GM23248 (cell line): Measurements from ENCODE around the gene DIP2A. TPM values are rescaled to one million over a fixed set of nuclear protein-coding genes. Genes with fewer than 3 reads are reported as not detected.

Source experiments
- DNase-seq: peaks from one replicate; pipeline ENCODE4 v3.0.0-alpha.2; 2015
- H2AFZ ChIP-seq: fragments of 200-600 bp; sonication (generic); 2 replicates; pipeline ENCODE4 v1.6.1; 2016; ENCODE audit warnings: antibody characterized with exemption
- H3F3A ChIP-seq: fragments of 200-600 bp; sonication (generic); 2 replicates; pipeline ENCODE4 v1.6.1; 2016; ENCODE audit warnings: mild to moderate bottlenecking, antibody characterized with exemption, mixed run types; ENCODE audit not compliant: insufficient read depth
- H3K27ac ChIP-seq: fragments of 200-600 bp; sonication (generic); 2 replicates; pipeline ENCODE4 v1.5.1; 2016; ENCODE audit warnings: mild to moderate bottlenecking
- H3K27me3 ChIP-seq: fragments of 200-600 bp; sonication (generic); replicated peaks from 2 replicates; pipeline ENCODE4 v1.6.1; 2016; ENCODE audit warnings: mild to moderate bottlenecking; ENCODE audit not compliant: insufficient read depth
- H3K36me3 ChIP-seq: fragments of 200-600 bp; sonication (generic); 2 replicates; pipeline ENCODE4 v1.6.1; 2016; ENCODE audit warnings: low read depth, mild to moderate bottlenecking
- H3K4me1 ChIP-seq: fragments of 200-600 bp; sonication (generic); 2 replicates; pipeline ENCODE4 v1.6.1; 2016; ENCODE audit warnings: mild to moderate bottlenecking; ENCODE audit not compliant: insufficient read depth
- H3K4me2 ChIP-seq: fragments of 200-600 bp; sonication (generic); one replicate; pipeline ENCODE4 v1.6.1; 2016; ENCODE audit warnings: mild to moderate bottlenecking; ENCODE audit not compliant: unreplicated experiment
- H3K4me3 ChIP-seq: fragments of 200-600 bp; sonication (generic); 2 replicates; pipeline ENCODE4 v1.5.1; 2016; ENCODE audit warnings: mild to moderate bottlenecking
- H3K79me2 ChIP-seq: fragments of 200-600 bp; sonication (generic); 2 replicates; pipeline ENCODE4 v1.6.1; 2016; ENCODE audit warnings: mild to moderate bottlenecking; ENCODE audit not compliant: insufficient read depth
- H3K9ac ChIP-seq: fragments of 200-600 bp; sonication (generic); 2 replicates; pipeline ENCODE4 v1.6.1; 2016; ENCODE audit warnings: mild to moderate bottlenecking
- H3K9me2 ChIP-seq: fragments of 200-600 bp; sonication (generic); 2 replicates; pipeline ENCODE4 v1.6.1; 2016; ENCODE audit warnings: mixed run types, mild to moderate bottlenecking, moderate library complexity; ENCODE audit not compliant: insufficient read depth
- H3K9me3 ChIP-seq: fragments of 200-600 bp; sonication (generic); one replicate; pipeline ENCODE4 v1.6.1; 2017; ENCODE audit warnings: low read depth
- H4K20me1 ChIP-seq: fragments of 200-600 bp; sonication (generic); 2 replicates; pipeline ENCODE4 v1.6.0; 2016; ENCODE audit not compliant: insufficient read depth
- EZH2 ChIP-seq: fragments of 200-600 bp; sonication (generic); IDR thresholded peaks from 2 replicates; pipeline ENCODE4 v1.6.1; 2018; ENCODE audit warnings: antibody characterized with exemption, mild to moderate bottlenecking; ENCODE audit not compliant: insufficient read depth, poor library complexity, severe bottlenecking
- EZH2phosphoT487 ChIP-seq: fragments of 200-600 bp; sonication (generic); IDR thresholded peaks from 2 replicates; pipeline ENCODE4 v1.6.1; 2018; ENCODE audit warnings: antibody characterized with exemption, moderate library complexity, mild to moderate bottlenecking, low read depth; ENCODE audit not compliant: insufficient read depth
- WGBS, 2 experiments: methylation state at CpG; one replicate each; pipeline ENCODE4 v1.1.6; 2015 to 2017; ENCODE audit warnings: low lambda C conversion rate in 2 of 2, low coverage in 1 of 2; ENCODE audit errors: missing lambda C conversion rate in 2 of 2; 5-methylcytosine and 5-hydroxymethylcytosine counted together
- in situ Hi-C: fragments of 300-500 bp; cut with MboI; formaldehyde crosslinking; loops from 2 replicates; pipeline ENCODE4 v1.15.0; 2020
- polyA plus RNA-seq: library from polyadenylated mRNA; unstranded; fragments of >200 nt; fragmentation: Nextera tagmentation; extraction: Ambion mirVana; gene quantifications from 2 replicates; pipeline ENCODE4 v1.2.1, GENCODE V29; 2016
- total RNA-seq: library from RNA; depleted of rRNA; stranded (reverse); fragments of >200 nt; shearing (Covaris generic); gene quantifications from 2 replicates; pipeline ENCODE4 v1.2.3, GENCODE V29; 2014

DIP2A gene
- total and polyA plus RNA-seq, 2 experiments from 2014 or later, result 12.5 to 13.1 TPM

DNA sequence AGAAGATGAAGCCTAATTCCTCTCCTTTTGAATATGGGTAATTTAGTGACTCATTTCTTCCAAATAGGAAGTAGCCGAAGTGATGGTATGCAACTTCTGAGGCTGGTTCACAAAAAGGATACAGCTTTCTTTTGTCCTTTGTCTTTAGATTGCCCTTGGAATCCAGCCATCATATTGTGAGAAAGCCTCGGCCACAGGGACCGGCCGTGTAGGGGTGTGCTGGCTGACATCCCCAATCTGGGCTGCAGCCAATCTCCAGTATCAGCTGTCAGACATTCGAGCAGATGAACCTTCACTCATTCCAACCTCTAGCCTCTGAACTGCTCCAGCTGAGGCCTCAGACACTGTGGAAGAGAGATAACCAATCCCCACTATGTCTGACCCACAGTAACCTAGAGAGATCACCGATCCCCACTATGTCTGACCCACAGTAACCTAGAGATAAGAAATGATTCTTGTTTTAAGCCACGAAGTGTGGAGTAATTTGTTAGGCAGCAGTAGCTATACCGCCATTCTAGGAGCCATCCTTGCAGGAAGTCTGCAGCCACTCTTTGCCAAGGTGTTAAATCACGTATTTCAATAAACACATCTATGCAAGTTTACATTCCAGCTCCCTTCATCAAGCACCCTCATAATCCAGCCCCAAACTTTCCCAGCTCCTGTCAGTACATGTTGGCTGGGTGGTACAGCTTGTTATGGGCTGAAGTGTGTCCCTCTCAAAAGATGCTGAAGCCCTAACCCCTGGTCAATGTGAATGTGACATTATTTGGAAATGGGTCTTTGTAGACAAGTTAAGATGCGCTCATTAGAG lies 2.9 kb upstream of the DIP2A start:
- Histone ChIP-seq H2AFZ (no peak overlapping the region), H3K79me2 (peaks cover 60% of the 10 kb centered on the region), H3K9me2 (no peaks in the 10 kb centered on the region), H3K27ac (peak overlapping the region; percentile 68), H4K20me1 (0 out of 2 replicates have a peak, but pooled peaks cover 4% of the 10 kb centered on the region), H3K36me3 (no peaks in the 10 kb centered on the region), H3K9me3 (no peaks in the 10 kb centered on the region), H3K4me3 (no peak overlapping the region), H3F3A (peaks cover 25% of the 10 kb centered on the region), H3K4me2 (peak overlapping the region; percentile 40), H3K4me1 (peaks cover 34% of the 10 kb centered on the region), H3K9ac (peak overlapping the region; percentile 25; the same call in 1 of the 2 replicates), H3K27me3 (no peaks in the 10 kb centered on the region)
- TF ChIP-seq EZH2phosphoT487 (no peak), EZH2 (no peak)
- peak; percentile 84 for DNase-seq
- whole genome bisulfite sequencing, 2 experiments, result 53 to 54% methylated on average over 10 of the region's 10 CpGs
- in situ Hi-C loops, result no loop called here

DNA sequence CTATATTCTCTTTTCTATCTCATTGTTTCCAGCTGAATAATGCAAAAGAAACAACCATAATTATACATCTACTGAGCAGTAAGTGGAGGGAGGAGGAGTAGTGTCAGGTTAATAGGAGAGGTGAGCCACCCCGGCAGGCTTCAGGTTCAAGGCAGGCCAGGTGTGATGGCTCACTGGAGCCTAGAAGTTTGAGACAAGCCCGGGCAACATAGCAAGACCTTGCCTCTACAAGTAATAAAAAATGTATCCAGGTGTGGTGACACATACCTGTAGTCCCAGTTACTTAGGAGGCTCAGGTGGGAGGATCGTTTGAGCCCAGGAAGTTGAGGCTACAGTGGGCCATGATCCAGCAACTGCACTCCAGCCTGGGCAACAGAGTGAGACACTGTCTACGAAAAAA lies 1.9 kb upstream of the DIP2A start:
- Histone ChIP-seq H3K9me3 (no peaks in the 10 kb centered on the region), H3K27me3 (no peaks in the 10 kb centered on the region), H3K9ac (no peak overlapping the region), H2AFZ (no peak overlapping the region), H3F3A (peaks cover 25% of the 10 kb centered on the region), H3K4me3 (no peak overlapping the region), H3K4me2 (no peak overlapping the region), H3K36me3 (no peaks in the 10 kb centered on the region), H4K20me1 (0 out of 2 replicates have a peak, but pooled peaks cover 4% of the 10 kb centered on the region), H3K9me2 (no peaks in the 10 kb centered on the region), H3K79me2 (peaks cover 70% of the 10 kb centered on the region), H3K27ac (no peak overlapping the region), H3K4me1 (peaks cover 34% of the 10 kb centered on the region)
- WGBS, 2 experiments, result 69 to 74% methylated on average over 4 of the region's 4 CpGs
- no peak for DNase-seq
- in situ Hi-C loops, result no loop called here
- TF ChIP-seq EZH2 (no peak), EZH2phosphoT487 (no peak)

DNA sequence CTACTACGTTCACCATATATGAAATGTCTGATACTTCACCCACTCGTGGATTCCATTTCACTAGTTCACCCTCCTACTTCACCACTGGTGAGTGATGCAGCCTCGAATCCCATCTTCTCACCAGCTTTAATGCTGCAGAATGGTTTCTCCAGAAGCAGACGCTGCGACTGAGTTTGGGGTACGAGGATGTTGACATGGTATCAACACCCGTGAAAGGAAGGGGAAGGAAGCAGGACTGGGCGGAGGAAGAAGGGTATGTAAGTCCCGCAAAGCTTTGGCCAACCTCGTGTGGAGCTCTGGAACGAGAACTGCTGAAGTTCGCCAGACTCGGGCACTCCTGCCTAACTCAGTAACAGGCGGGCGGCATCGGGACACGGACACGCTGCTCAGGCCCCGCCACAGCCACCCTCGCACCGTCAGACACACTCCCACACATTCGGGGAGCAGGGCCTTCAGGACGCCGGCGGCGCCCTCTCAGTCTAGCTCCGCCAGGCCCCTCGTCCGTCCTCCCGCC lies 833 bp upstream of the DIP2A start:
- H3K27me3 ChIP-seq, result no peaks in the 10 kb centered on the region
- peak overlapping the region; percentile 96 for H3K4me2 ChIP-seq
- 1 to 3% methylated on average over 30 of the region's 30 CpGs for WGBS, 2 experiments
- peak overlapping the region; percentile 94 for H3K9ac ChIP-seq
- peak overlapping the region; percentile 89 for H2AFZ ChIP-seq
- peaks cover 74% of the 10 kb centered on the region for H3K79me2 ChIP-seq
- H3F3A ChIP-seq, result peaks cover 25% of the 10 kb centered on the region
- H3K9me3 ChIP-seq, result no peaks in the 10 kb centered on the region
- peaks cover 34% of the 10 kb centered on the region for H3K4me1 ChIP-seq
- peak overlapping the region; percentile 94 for H3K4me3 ChIP-seq
- in situ Hi-C loops, result no loop called here
- H3K36me3 ChIP-seq, result no peaks in the 10 kb centered on the region
- peak overlapping the region; percentile 85 for H3K27ac ChIP-seq
- 0 out of 2 replicates have a peak, but pooled peaks cover 4% of the 10 kb centered on the region for H4K20me1 ChIP-seq
- no peak for TF ChIP-seq EZH2phosphoT487
- TF ChIP-seq EZH2, result no peak
- no peaks in the 10 kb centered on the region for H3K9me2 ChIP-seq
- peak; percentile 81 for DNase-seq

DNA sequence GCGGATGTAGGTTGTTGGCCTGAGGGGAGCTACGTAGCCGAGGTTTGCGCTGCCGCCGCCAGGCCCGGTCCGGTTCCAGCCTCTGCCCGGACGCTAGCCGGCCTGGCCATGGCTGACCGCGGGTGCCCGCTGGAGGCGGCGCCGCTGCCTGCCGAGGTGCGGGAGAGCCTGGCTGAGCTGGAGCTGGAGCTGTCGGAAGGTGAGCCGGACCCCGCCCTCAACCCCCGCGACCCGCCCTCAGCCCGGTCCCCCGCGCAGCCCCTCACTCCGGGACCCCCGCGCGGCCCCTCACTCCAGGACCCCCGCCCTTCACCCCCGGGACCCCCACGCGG lies 299 bp downstream of the DIP2A start:
- no peak for DNase-seq
- Histone ChIP-seq H3K9me3 (no peaks in the 10 kb centered on the region), H3K27me3 (no peaks in the 10 kb centered on the region), H3F3A (peaks cover 25% of the 10 kb centered on the region), H3K4me2 (no peak overlapping the region), H3K9me2 (no peaks in the 10 kb centered on the region), H3K4me3 (peak overlapping the region; percentile 91), H3K36me3 (no peaks in the 10 kb centered on the region), H3K9ac (peak overlapping the region; percentile 89), H2AFZ (peak overlapping the region; percentile 77), H3K79me2 (peaks cover 77% of the 10 kb centered on the region), H3K4me1 (peaks cover 34% of the 10 kb centered on the region), H4K20me1 (0 out of 2 replicates have a peak, but pooled peaks cover 4% of the 10 kb centered on the region), H3K27ac (peak overlapping the region; percentile 30; the same call in 1 of the 2 replicates)
- in situ Hi-C loops, result no loop called here
- TF ChIP-seq EZH2phosphoT487, result no peak
- no peak for TF ChIP-seq EZH2
- WGBS, 2 experiments, result 1% methylated on average over 18 to 27 of the region's 36 CpGs
